ENCODE data around the gene URB2.
"Not testable (repeated sequence)": the region's sequence is repeated elsewhere in the genome, so short reads cannot be mapped to it uniquely, and the experiment has no call there.

URB2 gene

GRCh38 chr1:229625915-229626831, at the start of gene URB2, which contains the start of gene TAF5L:
URB2 (plus strand) TSS chr1:229626247; CDS start chr1:229627634, 1,387 bp downstream.
TAF5L (minus strand) TSS chr1:229626122; CDS start chr1:229614482, 11,640 bp downstream.
- peak; percentile 76 to 99 (median 88) for DNase-seq
- intact Hi-C loops (cut with DNase I) = loop anchor here (1.0 to 5.0 kb wide), 2 partner anchors 49 to 68 kb away; partner anchors contain the start of gene ABCB10

- DNase-seq = peak in 1 of 10 donors; percentile 17
- intact Hi-C loops (cut with DNase I) = loop anchor here (2.0 to 5.0 kb wide), 2 partner anchors 20 to 49 kb away; partner anchors contain the start of genes ABCB10, TAF5L and URB2
These were observed 47.6 kb upstream of the URB2 start for GRCh38 chr1:229578168-229579058.

- peak; percentile 72 to 98 (median 86) for DNase-seq
- intact Hi-C loops (cut with DNase I) = loop anchor here (2.0 to 5.0 kb wide), 2 partner anchors 20 to 48 kb away; partner anchors contain the start of genes ABCB10, TAF5L and URB2
These were observed 46.9 kb upstream of the URB2 start for GRCh38 chr1:229579059-229579673.

GRCh38 chr1:229581485-229581884, 44.6 kb upstream of the URB2 start:
- intact Hi-C loops (cut with DNase I) = no loop called here
- DNase-seq = no peak

- DNase-seq = peak in 1 of 10 donors; percentile 4
These were observed 43.9 kb upstream of the URB2 start for GRCh38 chr1:229582011-229582694.

GRCh38 chr1:229582715-229583114, 43.3 kb upstream of the URB2 start:
- intact Hi-C loops (cut with DNase I) = no loop called here
- DNase-seq = no peak

More at GRCh38 chr1:229582011-229582694, 43.9 kb upstream of the URB2 start:
- intact Hi-C loops (cut with DNase I) = no loop called here

- no peak for DNase-seq
- intact Hi-C loops (cut with DNase I) = no loop called here
These were observed 40.7 kb upstream of the URB2 start for GRCh38 chr1:229585338-229585737.

GRCh38 chr1:229590119-229590518, 35.9 kb upstream of the URB2 start:
- no peak for DNase-seq
- intact Hi-C loops (cut with DNase I) = no loop called here

GRCh38 chr1:229593800-229594199, 32.2 kb upstream of the URB2 start:
- DNase-seq = no peak
- intact Hi-C loops (cut with DNase I) = no loop called here

- intact Hi-C loops (cut with DNase I) = no loop called here
- no peak for DNase-seq
These were observed 31.6 kb upstream of the URB2 start for GRCh38 chr1:229594227-229595008.

GRCh38 chr1:229595876-229596275, 30.2 kb upstream of the URB2 start:
- intact Hi-C loops (cut with DNase I); DNase-seq: not testable (repeated sequence)

- intact Hi-C loops (cut with DNase I) = no loop called here
- peak in 2 of 10 donors; percentile 29 to 83 for DNase-seq
These were observed 28.9 kb upstream of the URB2 start for GRCh38 chr1:229596925-229597699.

GRCh38 chr1:229597877-229598276, 28.2 kb upstream of the URB2 start:
- no peak for DNase-seq
- intact Hi-C loops (cut with DNase I) = no loop called here

- no peak for DNase-seq
- intact Hi-C loops (cut with DNase I) = no loop called here
These were observed 26.7 kb upstream of the URB2 start for GRCh38 chr1:229599218-229599954.

GRCh38 chr1:229600229-229600628, 25.8 kb upstream of the URB2 start:
- intact Hi-C loops (cut with DNase I) = no loop called here
- DNase-seq = no peak

- no peak for DNase-seq
- intact Hi-C loops (cut with DNase I) = no loop called here
These were observed 22.6 kb upstream of the URB2 start for GRCh38 chr1:229603371-229604005.

- intact Hi-C loops (cut with DNase I) = no loop called here
- no peak for DNase-seq
These were observed 18.7 kb upstream of the URB2 start for GRCh38 chr1:229607370-229607769.

All from posterior cingulate gyrus (tissue), 11 donors.